Measurements from ENCODE around the gene ZNG1F.
"Not testable (repeated sequence)": the region's sequence is repeated elsewhere in the genome, so short reads cannot be mapped to it uniquely, and the experiment has no call there.

ZNG1F gene

DNA sequence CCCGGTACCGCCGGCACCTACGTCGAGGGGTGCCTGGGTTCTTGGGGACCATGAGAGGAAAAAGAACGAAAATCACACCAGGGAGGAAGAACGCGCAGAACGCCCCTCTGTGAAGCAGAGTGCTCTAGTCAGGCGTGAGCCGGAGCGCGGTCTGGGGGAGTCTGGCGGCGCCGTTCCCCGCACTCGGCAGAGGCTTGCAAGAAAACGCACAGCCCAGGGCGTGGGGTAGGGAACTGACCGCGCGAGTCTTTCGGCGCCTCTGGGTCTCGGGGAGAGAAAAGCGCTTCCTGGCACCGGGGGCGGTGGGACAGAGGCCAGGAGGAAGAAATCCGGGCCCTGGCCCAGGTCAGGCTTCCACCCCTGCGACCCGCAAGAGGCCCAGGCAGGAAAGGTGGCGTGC is 65.3 kb downstream of the ZNG1F start:
- not testable (repeated sequence) for DNase-seq (ENCODE audit: low read depth in 1 of 2, low spot score in 1 of 2)

DNA sequence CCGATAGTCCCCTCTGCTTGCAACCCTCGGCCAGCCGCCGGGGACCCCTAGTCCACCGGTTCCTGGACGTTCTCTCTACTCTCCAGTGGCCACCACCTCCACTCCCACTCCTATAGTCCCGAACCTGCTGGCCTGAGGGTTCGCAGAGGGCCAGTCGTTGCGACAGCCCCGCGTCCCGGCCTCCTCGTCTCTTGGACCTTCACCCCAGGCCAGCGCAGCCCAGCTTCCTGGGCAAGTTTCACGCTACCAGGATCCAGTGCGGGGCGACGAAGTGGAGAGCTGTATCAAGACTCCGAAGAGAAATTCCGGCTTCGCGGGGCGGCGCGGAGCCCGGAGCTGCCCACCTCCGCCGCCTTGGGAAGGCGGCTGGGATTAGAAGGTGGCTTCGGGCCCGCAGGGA is 65.7 kb downstream of the ZNG1F start:
- not testable (repeated sequence) for DNase-seq (ENCODE audit: low read depth in 1 of 2, low spot score in 1 of 2)

DNA sequence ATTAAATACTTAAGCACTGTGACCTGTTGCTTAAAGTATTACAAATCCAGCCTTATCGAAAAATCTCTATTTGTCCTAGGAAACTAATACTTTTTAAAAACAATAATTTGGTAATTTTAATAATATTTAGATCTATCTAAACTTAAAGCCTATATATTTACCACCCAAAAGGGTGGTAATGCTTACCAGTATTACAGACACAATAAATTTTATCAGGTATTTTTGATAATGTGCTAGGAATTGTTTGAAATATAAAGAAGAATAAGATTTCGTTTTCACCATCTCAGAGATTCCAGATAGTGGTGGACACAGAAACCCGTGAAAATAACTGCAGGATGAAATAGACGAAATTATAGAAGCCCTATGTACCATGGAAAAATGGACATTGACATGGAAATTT is 68.4 kb downstream of the ZNG1F start:
- DNase-seq (ENCODE audit: low read depth in 1 of 2, low spot score in 1 of 2) = not testable (repeated sequence)

DNA sequence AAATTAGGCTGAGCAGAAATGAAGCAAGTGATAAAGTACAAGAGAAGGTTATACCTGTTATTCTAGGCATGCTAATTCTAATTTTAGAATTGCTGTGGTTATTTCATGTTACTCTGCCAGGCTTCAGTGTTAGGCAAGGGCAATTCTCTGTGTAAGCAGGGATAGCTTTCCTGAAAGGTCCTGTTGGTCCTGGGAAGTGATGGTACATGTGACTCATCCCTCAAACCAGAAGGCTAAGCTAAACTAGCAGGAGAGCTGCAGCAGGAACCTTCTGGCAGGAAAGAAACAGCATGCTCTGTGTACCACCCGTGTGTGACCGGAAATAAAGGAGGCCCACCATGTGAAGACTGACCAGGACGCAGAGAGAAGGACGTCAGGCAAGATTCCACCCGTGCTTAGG is 69.4 kb downstream of the ZNG1F start:
- not testable (repeated sequence) for DNase-seq (ENCODE audit: low read depth in 1 of 2, low spot score in 1 of 2)

DNA sequence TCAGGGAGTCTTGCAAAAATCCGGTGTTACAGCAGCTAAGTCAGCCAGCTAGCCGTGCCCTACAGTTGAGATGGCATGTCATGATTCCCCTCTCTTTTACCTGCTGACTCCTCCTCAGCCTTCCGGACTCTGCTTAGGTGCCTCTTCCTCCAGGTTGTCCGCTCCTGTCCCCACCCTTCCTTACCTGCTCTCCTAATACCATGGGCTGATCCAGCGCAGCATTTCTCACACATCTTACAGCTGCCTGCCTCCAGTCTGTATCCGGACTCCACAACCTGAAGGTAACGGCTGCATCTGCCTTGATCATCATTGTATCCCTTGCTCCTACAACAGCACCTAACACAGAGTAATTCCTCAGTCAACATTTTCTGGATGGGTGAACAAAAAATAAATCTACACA is 69.8 kb downstream of the ZNG1F start:
- DNase-seq (ENCODE audit: low read depth in 1 of 2, low spot score in 1 of 2) = not testable (repeated sequence)

DNA sequence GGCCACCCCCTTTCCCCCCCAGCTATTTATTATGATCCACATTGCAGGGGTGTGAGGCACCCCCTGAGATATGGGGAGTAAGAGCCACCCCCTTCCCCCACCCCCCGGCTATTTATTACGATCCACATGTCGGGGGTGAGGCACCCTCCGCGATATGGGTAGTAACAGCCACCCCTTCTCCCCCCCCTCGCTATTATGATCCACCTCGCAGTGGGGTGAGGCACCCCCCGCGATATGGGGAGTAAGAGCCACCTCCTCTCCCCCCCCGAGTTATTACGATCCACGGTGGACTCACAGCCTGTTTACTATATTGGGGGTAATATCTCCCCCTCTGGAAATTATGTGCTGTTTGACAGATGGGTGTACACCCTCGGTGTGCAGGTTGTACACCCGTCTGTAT is 75.8 kb downstream of the ZNG1F start:
- not testable (repeated sequence) for DNase-seq (ENCODE audit: low read depth in 1 of 2, low spot score in 1 of 2)

DNA sequence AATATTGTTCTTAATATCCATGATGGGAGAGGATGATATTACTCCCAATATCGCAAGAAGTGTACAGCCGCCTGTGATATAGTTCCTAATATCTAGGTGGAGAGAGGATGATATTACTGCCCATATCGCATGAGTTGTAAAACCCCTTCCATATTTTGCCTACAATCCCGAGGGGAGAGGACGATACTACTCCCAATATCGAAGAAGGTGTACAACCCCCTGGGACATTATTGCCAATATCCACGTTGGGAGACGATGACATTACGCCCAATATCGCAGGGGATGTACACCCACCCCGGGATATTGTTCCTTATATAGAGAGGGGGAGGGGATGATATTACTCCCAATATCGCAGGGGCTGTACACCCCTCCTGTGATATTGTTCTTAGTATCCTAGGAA is 77.7 kb downstream of the ZNG1F start:
- DNase-seq (ENCODE audit: low read depth in 1 of 2, low spot score in 1 of 2) = not testable (repeated sequence)

DNA sequence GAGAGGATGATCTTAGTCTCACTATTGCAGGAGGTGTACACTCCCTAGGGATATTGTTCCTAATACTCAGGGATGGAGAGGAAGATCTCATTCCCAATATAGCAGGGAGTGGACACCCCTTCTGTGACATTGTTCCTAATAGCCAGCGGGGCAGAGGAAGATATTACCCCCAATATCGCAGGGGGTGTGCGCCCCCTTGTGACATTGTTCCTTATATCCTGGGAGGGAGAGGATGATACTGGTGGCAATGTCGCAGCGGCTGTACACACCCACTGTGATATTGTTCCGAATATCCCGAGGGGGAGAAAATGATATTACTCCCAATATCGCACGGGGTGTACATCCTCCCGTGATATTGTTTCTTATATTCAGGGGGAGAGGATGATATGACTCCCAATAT is 78.2 kb downstream of the ZNG1F start:
- not testable (repeated sequence) for DNase-seq (ENCODE audit: low read depth in 1 of 2, low spot score in 1 of 2)

DNA sequence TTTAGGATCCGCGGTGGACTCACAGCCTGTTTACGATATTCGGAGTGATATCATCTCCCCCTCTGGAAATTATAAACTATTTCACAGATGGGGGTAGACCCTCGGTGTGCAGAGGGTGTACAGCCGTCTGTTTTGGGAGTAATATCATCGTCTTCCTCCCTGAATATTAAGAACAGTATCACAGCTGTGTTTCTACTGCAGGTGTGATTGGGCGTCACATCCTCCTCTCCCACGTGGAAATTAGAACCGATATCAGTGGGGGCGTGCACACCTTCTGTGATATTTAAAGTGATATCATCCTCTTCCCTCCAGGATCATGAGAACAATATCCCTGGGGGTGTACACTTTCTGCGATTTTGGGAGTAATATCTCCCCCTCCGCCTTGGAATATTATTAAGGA is 79.9 kb downstream of the ZNG1F start:
- not testable (repeated sequence) for DNase-seq (ENCODE audit: low read depth in 1 of 2, low spot score in 1 of 2)

DNA sequence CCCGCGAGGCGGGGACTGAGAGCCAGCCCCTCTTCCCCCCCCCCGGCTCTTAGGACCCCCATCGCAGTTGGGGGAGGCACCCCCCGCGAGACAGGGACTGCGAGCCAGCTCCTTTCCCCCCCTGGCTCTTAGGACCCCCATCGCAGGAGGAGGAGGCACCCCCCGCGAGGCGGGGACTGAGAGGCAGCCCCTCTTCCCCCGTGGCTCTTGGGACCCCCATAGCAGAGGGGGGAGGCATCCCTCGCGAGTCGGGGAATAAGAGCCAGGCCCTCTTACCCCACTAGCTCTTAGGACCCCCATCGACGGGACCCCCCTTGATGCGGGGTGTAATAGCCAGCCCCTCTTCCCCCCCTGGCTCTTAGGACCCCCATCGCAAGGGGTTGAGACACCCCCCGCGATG is 80.3 kb downstream of the ZNG1F start:
- DNase-seq (ENCODE audit: low read depth in 1 of 2, low spot score in 1 of 2) = not testable (repeated sequence)

DNA sequence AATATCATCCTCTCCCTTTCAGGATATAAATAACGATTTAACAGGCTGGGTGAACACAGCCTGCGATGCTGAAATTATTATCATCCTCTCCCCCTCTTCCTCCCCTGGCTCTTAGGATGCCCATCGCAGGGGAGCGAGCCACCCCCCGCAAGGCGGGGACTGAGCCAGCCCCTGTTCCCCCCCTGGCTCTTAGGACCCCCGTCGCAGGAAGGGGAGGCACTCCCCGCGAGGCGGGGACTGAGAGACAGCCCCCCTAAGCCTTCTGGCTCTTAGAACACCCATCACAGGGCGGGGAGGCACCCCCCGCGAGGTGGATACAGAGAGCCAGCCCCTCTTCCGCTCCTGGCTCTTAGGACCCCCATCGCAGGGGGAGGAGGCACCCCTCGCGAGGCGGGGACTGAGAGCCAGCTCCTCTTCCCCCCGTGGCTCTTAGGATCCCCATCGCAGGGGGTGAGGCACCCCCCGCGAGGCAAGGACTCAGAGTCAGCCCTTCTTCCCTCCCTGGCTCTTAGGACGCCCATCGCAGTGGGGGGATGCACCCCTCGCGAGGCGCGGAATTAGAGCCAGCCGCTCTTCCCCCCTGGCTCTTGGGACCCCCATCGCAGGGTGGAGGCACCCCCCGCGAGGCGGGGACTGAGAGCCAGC is 82.5 kb downstream of the ZNG1F start:
- not testable (repeated sequence) for DNase-seq (ENCODE audit: low read depth in 1 of 2, low spot score in 1 of 2)

DNA sequence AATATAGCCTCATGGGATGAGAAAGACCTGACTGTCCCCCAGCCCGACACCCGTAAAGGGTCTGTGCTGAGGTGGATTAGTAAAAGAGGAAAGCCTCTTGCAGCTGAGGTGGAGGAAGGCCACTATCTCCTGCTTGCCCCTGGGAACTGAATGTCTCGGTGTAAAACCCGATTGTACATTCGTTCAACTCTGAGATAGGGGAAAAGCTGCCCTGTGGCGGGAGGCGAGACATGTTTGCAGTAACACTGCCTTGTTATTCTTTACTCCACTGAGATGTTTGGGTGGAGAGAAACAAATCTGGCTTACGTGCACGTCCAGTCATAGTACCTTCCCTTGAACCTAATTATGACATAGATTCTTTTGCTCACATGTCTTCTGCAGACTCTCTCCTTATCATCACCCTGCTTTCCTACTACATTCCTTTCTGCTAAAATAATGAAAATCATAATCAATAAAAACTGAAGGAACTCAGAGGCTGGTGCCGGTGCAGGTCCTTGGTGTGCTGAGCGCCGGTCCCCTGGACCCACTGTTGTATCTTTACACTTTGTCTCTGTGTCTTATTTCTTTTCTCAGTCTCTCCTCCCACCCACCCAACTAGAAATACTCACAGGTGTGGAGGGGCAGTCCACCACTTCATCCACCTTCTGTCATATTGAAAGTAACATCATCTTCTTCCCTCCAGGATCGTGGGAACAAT is 83.4 kb downstream of the ZNG1F start:
- DNase-seq (ENCODE audit: low read depth in 1 of 2, low spot score in 1 of 2) = not testable (repeated sequence)

DNA sequence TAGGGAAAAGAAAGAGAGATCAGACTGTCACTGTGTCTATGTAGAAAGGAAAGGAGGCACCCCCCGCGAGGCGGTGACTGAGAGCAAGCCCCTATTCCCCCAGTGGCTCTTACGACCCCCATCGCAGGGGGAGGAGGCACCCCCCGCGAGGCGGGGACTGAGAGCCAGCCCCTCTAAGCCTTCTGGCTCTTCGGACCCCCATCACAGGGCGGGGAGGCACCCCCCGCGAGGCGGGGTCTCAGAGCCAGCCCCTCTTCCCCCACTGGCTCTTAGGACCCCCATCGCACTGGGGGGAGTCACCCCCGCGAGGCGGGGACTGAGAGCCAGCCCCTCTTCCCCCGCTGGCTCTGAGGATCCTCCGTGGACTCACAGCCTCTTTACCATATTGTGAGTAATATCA is 84.6 kb downstream of the ZNG1F start:
- DNase-seq (ENCODE audit: low read depth in 1 of 2, low spot score in 1 of 2) = not testable (repeated sequence)

DNA sequence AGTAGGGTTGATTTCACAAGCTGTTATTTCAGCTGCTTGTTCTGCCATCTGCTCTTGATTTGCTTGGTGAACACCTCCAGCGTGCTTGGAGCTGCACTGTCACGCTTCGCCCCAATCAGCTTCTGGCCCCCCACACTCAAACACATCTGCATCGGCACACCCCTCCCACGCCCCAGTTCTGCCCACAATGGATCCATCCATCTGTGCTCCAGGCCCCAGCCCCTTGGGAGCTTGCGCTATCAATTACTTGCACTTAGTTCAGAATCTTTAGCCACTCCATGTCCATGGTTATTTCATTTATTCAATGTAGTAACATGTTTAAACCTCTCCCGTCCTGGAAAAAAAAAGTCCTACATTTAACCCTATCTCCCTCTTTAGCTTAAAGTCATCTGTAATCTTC is 88.6 kb downstream of the ZNG1F start:
- not testable (repeated sequence) for DNase-seq (ENCODE audit: low read depth in 1 of 2, low spot score in 1 of 2)

DNA sequence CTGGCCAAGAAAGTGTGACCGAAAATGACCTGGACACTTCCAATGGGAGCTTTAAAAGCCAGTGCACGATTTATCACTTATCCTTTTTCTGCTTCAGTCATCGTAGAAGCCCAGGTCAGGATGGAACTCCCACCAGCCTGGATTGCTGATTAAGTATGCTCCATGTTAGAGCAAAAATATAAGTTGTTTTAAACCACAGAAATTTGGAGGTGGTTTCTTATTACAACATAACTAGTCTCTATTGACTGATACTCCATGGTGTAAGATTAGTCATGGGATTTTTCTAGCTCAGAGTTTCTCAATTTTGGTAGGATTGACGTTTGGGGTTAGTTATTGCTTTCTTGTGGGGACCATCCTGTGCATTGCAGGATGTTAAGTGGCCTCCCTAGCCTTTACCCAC is 90.4 kb downstream of the ZNG1F start:
- not testable (repeated sequence) for DNase-seq (ENCODE audit: low read depth in 1 of 2, low spot score in 1 of 2)

DNA sequence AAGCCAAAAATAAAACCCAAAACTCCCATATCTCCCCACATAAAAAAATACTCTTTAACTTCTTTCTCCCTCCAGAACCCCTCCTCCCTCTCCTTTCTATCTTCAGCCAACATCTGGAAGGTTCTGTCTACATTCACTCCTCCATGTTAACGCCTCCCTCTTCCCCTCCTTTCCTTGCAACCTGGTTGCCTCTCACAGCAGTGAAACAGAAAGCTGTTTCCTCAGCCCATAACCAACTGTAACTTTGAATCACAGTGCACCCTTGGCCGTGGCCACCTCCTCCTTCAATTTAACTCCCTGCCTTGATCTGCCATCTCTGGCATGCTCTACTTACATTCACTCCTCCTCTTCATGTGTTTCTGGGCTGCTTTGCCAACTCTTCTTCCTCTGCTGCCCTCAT is 94.1 kb downstream of the ZNG1F start:
- not testable (repeated sequence) for DNase-seq (ENCODE audit: low read depth in 1 of 2, low spot score in 1 of 2)

DNA sequence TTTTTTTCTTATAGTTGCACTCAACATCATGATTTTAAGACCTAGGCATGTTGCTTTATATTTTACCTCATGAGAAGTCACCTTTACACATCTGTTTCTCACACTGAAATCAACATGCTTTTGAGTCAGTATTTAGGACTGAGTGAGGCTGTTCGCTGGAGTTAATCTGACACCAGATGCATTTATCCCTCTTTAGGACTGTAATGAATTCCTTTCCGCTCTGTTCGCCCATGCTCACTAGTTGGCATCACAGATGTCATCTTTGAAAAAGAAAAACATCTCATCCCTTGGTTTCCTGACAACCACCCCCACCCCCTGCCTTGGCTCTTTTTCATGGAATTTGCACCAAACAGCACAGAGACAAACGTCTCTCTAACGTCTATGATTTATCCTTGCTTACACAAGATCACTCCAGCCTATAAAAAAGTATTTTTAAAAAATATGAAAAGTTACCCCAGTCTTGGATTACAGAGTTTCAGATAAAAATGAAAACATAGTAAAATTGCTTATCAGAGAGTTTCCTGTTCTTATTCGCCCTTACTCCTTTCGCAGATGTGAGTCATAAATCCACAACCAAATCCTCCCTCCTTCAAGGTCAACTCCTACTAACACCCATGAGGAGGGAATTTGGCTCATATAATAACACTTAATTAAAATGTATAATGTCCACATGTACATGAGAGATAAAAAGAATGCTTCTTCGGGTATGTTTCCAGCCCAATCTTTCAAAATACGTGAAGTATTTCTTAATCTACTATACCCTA is 94.9 kb downstream of the ZNG1F start:
- DNase-seq (ENCODE audit: low read depth in 1 of 2, low spot score in 1 of 2) = not testable (repeated sequence)

DNA sequence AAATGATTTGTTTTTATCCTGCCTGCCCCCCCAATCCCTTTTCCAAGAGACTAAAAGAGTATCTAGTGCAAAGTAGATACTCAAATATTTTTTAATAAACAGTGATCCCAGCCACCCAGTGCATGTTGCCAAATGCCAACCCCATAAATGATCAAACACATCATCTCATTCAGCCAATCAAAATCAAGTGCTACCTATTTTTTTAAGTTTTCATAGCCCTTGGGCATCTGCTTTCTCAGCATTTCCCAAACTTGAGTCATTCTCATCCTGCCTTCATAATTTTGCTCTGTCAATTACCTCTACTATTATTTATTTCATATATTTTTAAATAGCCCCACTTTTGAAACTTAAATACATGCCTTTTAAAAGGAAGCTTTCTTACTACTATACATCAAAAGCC is 98.2 kb downstream of the ZNG1F start:
- DNase-seq (ENCODE audit: low read depth in 1 of 2, low spot score in 1 of 2) = not testable (repeated sequence)

DNA sequence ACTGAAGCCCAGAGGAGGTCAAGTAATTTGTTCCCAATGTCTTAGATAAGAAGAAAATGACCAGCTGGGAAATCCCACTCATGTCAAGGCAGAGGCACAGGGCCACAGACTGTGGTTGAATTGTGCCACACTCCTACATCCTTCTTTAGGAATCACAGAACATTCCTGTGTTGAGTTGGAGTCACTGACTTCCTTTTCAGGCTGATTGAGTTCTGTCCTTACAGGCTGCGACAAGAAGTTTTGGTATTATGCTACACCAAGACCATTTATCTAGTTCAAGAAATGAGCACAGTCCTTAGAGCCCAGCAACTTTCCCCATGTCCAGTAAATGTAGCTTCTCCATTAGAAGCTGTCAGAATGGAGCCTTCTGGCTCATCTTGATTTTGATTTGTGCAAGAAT is 98.7 kb downstream of the ZNG1F start:
- DNase-seq (ENCODE audit: low read depth in 1 of 2, low spot score in 1 of 2) = not testable (repeated sequence)

DNA sequence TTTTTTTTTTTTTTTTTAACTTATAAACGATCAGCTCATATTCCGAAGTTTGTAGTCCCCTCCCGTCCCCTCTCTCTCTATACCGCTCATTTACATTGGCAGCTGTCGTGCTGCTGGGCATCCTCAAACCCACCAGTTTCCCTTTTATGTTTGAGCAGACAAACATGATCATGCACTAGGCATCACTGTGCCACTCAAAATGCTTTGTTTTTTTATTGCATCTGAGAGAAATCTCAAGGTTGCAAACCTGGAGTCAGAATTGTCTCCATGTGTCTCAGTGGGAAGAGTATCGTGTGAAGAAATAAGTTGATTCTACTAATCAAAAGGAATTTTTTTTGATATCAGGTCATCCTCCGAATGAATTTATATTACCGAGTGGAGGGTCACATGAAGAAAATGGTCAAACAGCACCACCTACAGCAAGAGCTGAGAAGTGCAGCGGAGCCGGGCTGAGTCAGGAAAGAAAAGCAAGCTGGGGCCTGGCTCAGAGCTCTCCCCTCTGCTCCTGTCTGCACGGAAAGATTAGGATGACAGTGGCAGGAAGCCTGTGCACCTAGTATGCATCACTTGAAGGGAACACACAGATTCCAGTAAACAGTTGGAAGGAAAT is 100.6 kb downstream of the ZNG1F start:
- not testable (repeated sequence) for DNase-seq (ENCODE audit: low read depth in 1 of 2, low spot score in 1 of 2)

DNA sequence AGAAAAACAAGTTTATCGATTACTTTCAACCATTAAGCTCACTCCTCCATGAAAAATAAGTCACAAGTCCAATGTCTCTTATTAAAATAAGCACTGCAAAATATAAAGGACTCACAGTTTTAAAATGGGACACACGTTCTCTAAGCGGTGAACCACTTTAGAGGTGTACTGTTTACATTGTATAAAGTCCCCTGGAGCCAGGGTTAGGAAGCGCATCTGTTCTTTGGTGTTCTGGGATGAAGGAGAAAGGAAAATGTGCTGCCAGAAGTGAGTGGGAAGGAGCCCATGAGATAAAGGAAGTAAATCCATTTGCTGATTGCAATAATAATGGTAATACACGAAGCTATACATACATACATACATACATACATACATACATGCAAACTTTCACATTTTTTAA is 101.2 kb downstream of the ZNG1F start:
- DNase-seq (ENCODE audit: low read depth in 1 of 2, low spot score in 1 of 2) = not testable (repeated sequence)
